SU-DHL-6 (cell line): ENCODE results near the gene SCLT1.

Experiments
- H2AFZ ChIP-seq: fragments of 200-600 bp; sonication (generic); 2 replicates; pipeline ENCODE4 v1.6.1; 2014; ENCODE audit warnings: low read depth, mild to moderate bottlenecking, moderate library complexity, mixed read lengths, antibody characterized with exemption, low read length; ENCODE audit not compliant: severe bottlenecking
- H3F3A ChIP-seq: fragments of 200-600 bp; shearing (Covaris generic); 2 replicates; pipeline ENCODE4 v1.6.0; 2016; ENCODE audit warnings: antibody characterized with exemption, mild to moderate bottlenecking; ENCODE audit not compliant: insufficient read depth
- H3K27ac ChIP-seq: fragments of 200-600 bp; sonication (generic); 2 replicates; pipeline ENCODE4 v1.5.1; 2016; ENCODE audit warnings: low read depth, mild to moderate bottlenecking, low read length, moderate library complexity, mixed read lengths
- H3K27me3 ChIP-seq: fragments of 200-600 bp; sonication (generic), shearing (Covaris generic); 2 replicates; pipeline ENCODE4 v1.6.0; 2014; ENCODE audit warnings: mild to moderate bottlenecking, low read length
- H3K36me3 ChIP-seq: fragments of 200-600 bp; sonication (generic); 2 replicates; pipeline ENCODE4 v1.6.1; 2014; ENCODE audit warnings: mild to moderate bottlenecking, low read length, mixed read lengths
- H3K4me2 ChIP-seq: fragments of 300-600, 200-600 bp; shearing (Covaris generic), sonication (generic); 2 replicates; pipeline ENCODE4 v1.6.0; 2014; ENCODE audit warnings: low read length, low read depth, mild to moderate bottlenecking; ENCODE audit not compliant: poor library complexity, severe bottlenecking
- H3K4me3 ChIP-seq: fragments of 200-600 bp; sonication (generic); 2 replicates; pipeline ENCODE4 v1.5.1; 2014; ENCODE audit warnings: antibody characterized with exemption, low read length, mild to moderate bottlenecking, mixed read lengths; ENCODE audit not compliant: insufficient read depth, poor library complexity, severe bottlenecking
- H3K79me2 ChIP-seq: fragments of 200-600 bp; sonication (generic); 2 replicates; pipeline ENCODE4 v1.6.1; 2014; ENCODE audit warnings: mild to moderate bottlenecking, low read length, moderate library complexity; ENCODE audit not compliant: insufficient read depth
- H3K9ac ChIP-seq: fragments of 200-600 bp; sonication (generic); 2 replicates; pipeline ENCODE4 v1.7.0; 2014; ENCODE audit warnings: mild to moderate bottlenecking, low read length
- H3K9me2 ChIP-seq: fragments of 200-600 bp; sonication (generic); replicated peaks from 2 replicates; pipeline ENCODE4 v1.6.1; 2014; ENCODE audit warnings: low read length; ENCODE audit not compliant: insufficient read depth
- H3K9me3 ChIP-seq: fragments of 200-600 bp; sonication (generic); 2 replicates; pipeline ENCODE4 v1.6.1; 2014; ENCODE audit warnings: low read length, mixed read lengths; ENCODE audit not compliant: insufficient read depth
- H4K20me1 ChIP-seq: fragments of 200-600 bp; sonication (generic); 2 replicates; pipeline ENCODE4 v1.6.1; 2014; ENCODE audit warnings: low read depth, mild to moderate bottlenecking, antibody characterized with exemption, low read length, moderate library complexity, mixed read lengths
- CTCF ChIP-seq: fragments of 200-600 bp; sonication (generic); IDR thresholded peaks from one replicate; pipeline ENCODE4 v1.5.1; 2017; ENCODE audit warnings: antibody characterized with exemption, mild to moderate bottlenecking, low read length, moderate library complexity; ENCODE audit not compliant: insufficient read depth, poor library complexity, severe bottlenecking
- EZH2phosphoT487 ChIP-seq: fragments of 200-600 bp; sonication (generic), shearing (Covaris generic); conservative IDR thresholded peaks from 2 replicates; pipeline ENCODE4 v1.6.1; 2018; ENCODE audit warnings: mild to moderate bottlenecking, antibody characterized with exemption, low read length, moderate library complexity, mixed read lengths

SCLT1 gene

GRCh38 chr4:128908735-128909134 is 184.6 kb downstream of the SCLT1 start:
- TF ChIP-seq EZH2phosphoT487 (no peak), CTCF (no peak)
- no peaks in the 10 kb centered on the region for H3K36me3 ChIP-seq
- no peaks in the 10 kb centered on the region for H3F3A ChIP-seq
- no peak overlapping the region for H2AFZ ChIP-seq
- no peaks in the 10 kb centered on the region for H3K9me2 ChIP-seq
- H3K9ac ChIP-seq: no peak overlapping the region
- H3K79me2 ChIP-seq: no peaks in the 10 kb centered on the region
- no peaks in the 10 kb centered on the region for H4K20me1 ChIP-seq
- H3K4me2 ChIP-seq: no peak overlapping the region
- no peak overlapping the region for H3K4me3 ChIP-seq
- no peaks in the 10 kb centered on the region for H3K27me3 ChIP-seq
- no peak overlapping the region for H3K27ac ChIP-seq
- no peaks in the 10 kb centered on the region for H3K9me3 ChIP-seq

- Histone ChIP-seq H2AFZ (no peak overlapping the region), H3K4me3 (no peak overlapping the region), H3K27ac (no peak overlapping the region), H3K9ac (no peak overlapping the region), H3K36me3 (no peaks in the 10 kb centered on the region), H4K20me1 (no peaks in the 10 kb centered on the region), H3K4me2 (no peak overlapping the region), H3F3A (no peaks in the 10 kb centered on the region), H3K9me2 (no peaks in the 10 kb centered on the region), H3K79me2 (no peaks in the 10 kb centered on the region), H3K9me3 (no peaks in the 10 kb centered on the region), H3K27me3 (no peaks in the 10 kb centered on the region)
- no peak for TF ChIP-seq CTCF
- no peak for TF ChIP-seq EZH2phosphoT487
Measured at GRCh38 chr4:128907981-128908380, 185.4 kb downstream of the SCLT1 start.

DNA sequence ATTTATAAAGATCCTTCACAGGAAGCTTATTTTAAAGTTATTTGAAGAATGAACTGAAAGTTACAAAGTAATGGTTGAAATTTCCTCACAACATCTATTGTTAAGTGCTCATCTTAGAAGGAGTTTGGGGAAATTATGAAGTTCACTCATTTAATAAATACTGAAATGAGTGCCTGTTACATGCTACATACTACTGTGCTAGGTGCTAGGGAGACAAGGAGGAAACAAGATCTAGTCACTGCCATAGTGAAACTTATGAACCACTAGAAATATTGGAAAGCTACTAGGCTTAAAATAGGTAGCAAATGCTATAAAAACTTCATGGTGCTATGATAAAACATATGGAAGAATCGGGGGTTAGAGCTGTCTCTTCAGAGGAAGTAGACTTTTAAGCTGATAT is 186.8 kb downstream of the SCLT1 start:
- no peaks in the 10 kb centered on the region for H3F3A ChIP-seq
- H3K9ac ChIP-seq: no peak overlapping the region
- no peaks in the 10 kb centered on the region for H3K79me2 ChIP-seq
- H3K27ac ChIP-seq: no peak overlapping the region
- H3K36me3 ChIP-seq: no peaks in the 10 kb centered on the region
- H3K4me2 ChIP-seq: no peak overlapping the region
- no peaks in the 10 kb centered on the region for H3K9me2 ChIP-seq
- H3K9me3 ChIP-seq: no peaks in the 10 kb centered on the region
- H2AFZ ChIP-seq: no peak overlapping the region
- no peak overlapping the region for H3K4me3 ChIP-seq
- no peak for TF ChIP-seq EZH2phosphoT487
- no peak for TF ChIP-seq CTCF
- no peaks in the 10 kb centered on the region for H3K27me3 ChIP-seq
- no peaks in the 10 kb centered on the region for H4K20me1 ChIP-seq

DNA sequence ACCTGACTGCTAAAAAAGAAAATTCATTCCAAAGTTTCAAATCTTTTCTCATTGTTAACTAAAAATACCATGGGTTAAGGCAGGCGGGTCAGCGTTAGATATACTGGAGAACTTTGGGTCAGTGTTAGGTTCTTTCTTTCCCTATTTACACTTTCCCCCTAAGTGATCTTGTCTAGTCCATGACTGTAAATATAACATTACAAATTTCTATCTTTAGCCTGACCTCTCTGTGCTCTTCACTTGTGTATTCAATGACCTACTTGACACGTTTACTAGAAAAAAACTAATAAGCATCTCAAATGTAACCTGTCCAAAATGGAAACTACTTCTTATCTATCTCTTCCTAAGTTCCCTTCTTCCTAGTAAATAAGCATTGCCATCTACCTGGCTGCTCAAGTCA is 188.5 kb downstream of the SCLT1 start:
- H3F3A ChIP-seq: no peaks in the 10 kb centered on the region
- H2AFZ ChIP-seq: no peak overlapping the region
- H3K9me3 ChIP-seq: no peaks in the 10 kb centered on the region
- no peaks in the 10 kb centered on the region for H3K9me2 ChIP-seq
- no peak overlapping the region for H3K27ac ChIP-seq
- H3K36me3 ChIP-seq: no peaks in the 10 kb centered on the region
- no peaks in the 10 kb centered on the region for H3K79me2 ChIP-seq
- H3K9ac ChIP-seq: no peak overlapping the region
- H3K4me3 ChIP-seq: no peak overlapping the region
- H3K4me2 ChIP-seq: no peak overlapping the region
- H4K20me1 ChIP-seq: no peaks in the 10 kb centered on the region
- H3K27me3 ChIP-seq: no peaks in the 10 kb centered on the region
- TF ChIP-seq EZH2phosphoT487 (no peak), CTCF (no peak)
